ENCODE data around the gene EMP3.
"Not testable (repeated sequence)": the region's sequence is repeated elsewhere in the genome, so short reads cannot be mapped to it uniquely, and the experiment has no call there.

Gene EMP3

DNA sequence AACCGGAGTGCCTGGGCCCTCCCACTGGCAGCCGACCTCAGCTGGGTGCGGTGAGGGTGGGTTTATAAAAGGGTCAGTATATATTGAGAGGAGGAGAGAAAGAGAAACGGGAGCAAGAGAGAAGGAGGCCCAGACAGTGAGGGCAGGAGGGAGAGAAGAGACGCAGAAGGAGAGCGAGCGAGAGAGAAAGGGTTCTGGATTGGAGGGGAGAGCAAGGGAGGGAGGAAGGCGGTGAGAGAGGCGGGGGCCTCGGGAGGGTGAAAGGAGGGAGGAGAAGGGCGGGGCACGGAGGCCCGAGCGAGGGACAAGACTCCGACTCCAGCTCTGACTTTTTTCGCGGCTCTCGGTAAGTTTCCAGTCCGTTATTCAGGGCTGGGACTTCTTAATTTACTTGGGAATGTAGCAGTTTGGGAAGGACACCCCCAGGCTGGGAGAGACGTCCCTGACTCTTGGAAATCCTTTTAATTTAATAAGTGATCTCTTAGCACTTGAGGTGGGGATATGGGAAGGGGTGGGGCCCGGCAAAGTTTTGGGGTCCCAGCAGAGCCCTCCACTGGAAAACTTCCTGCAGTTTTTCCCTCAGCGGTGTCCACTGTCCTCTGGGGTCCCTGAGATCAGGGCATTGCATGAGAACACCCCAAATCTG, at the start of gene EMP3:
TSS of gene EMP3 (plus strand) at position 288 of the 646 bp plus-strand sequence. CDS start 1,293 bp downstream, outside the sequence.
- DNase-seq (ENCODE audit: low read depth in 3 of 3) = peak; percentile 64 to 75 (median 65)

GRCh38 chr19:48279747-48280146, 45.6 kb upstream of the EMP3 start:
- DNase-seq (ENCODE audit: low read depth in 3 of 3) = no peak

DNA sequence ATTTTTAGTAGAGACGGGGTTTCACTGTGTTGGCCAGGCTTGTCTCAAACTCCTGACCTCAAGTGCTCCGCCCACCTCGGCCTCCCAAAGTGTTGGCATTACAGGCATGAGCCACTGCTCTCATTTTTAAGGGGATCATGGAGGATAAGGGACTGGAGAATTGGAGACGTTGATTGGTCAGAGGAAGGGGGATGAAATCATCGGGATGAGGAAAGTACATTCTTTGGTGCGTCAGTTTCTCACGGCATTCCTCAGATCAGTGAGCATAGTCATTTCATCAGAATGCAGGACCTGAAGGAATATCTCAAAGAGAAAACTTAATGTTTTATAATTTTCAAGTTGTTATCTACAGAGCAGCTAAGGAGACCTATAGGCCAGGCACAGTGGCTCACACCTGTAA, 41.4 kb upstream of the EMP3 start:
- DNase-seq (ENCODE audit: low read depth in 3 of 3) = no peak

GRCh38 chr19:48284896-48285295, 40.5 kb upstream of the EMP3 start:
- DNase-seq (ENCODE audit: low read depth in 3 of 3) = no peak

DNA sequence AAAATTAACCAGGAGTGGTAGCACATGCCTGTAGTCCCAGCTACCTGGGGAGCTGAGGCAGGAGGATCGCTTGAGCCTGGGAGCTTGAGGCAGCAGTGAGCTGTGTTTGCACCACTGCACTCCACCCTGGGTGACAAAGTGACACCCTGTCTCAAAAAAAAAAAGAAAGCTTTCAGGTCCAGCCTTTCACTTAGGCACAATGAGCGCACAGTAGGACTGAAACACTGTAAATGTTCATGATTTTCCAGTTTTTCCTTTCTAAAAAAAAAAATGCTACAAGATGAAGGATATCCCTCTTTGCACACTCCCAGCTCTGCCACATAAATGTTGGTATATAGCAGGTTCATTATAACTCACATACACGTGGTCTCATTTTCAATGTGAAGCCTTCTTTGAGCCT, 37.6 kb upstream of the EMP3 start:
- DNase-seq (ENCODE audit: low read depth in 3 of 3) = no peak

DNA sequence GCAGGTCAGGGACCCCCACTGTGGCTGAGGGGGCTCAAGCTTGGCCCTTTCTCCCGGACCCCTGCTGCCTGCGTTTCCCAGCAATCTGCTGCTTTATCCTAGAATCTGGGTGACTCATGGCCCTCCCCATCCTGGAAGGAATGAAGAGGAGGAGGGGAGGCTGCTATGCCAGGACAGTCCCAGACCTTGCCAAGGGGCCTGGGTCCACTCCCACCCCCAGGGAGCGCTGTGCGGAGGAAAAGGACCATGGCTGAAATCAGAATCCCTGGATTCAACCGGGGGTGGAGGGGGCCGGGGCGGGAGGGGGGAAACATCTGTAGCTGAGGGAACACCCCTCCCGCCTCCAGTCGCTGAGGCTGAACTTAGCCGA, 35.0 kb upstream of the EMP3 start:
- no peak for DNase-seq (ENCODE audit: low read depth in 3 of 3)

- peak; percentile 27 to 59 (median 39) for DNase-seq (ENCODE audit: low read depth in 3 of 3)
Measured at GRCh38 chr19:48290771-48291488, 34.4 kb upstream of the EMP3 start.

DNA sequence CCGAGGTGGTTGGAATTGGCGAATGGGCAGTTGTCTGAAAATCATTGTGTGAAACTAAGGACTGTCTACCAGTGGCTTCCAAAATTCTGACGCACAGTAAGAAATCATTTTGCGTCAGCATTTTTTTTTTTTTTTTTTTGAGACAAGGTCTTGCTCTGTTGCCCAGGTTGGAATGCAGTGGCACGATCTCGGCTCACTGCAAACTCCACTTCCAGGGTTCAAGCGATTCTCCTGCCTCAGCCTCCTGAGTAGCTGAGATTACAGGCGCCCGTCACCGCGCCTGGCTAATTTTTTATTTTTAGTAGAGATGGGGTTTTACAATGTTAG, 33.9 kb upstream of the EMP3 start:
- not testable (repeated sequence) for DNase-seq (ENCODE audit: low read depth in 3 of 3)

GRCh38 chr19:48292798-48293197, 32.6 kb upstream of the EMP3 start:
- DNase-seq (ENCODE audit: low read depth in 3 of 3) = no peak

DNA sequence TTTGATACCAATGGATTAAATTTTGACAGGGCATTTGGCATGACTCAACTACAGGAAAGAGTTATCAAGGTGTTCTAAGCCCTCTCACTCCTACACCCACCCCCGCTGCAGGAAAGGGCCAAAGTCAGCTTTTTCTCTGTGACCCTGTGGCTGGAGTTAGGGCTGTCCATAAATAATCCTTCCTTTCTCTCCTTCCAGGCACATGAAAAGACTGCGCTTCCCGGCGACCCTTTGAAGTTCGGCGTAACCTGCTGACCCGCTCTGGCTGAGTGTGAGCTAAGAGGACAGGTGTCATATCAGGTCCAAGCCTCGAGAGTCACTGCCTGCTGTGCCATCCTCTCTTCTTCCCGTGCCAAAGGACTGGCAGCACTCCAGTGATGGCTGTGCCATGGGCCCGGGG, 29.9 kb upstream of the EMP3 start:
- no peak for DNase-seq (ENCODE audit: low read depth in 3 of 3)

DNA sequence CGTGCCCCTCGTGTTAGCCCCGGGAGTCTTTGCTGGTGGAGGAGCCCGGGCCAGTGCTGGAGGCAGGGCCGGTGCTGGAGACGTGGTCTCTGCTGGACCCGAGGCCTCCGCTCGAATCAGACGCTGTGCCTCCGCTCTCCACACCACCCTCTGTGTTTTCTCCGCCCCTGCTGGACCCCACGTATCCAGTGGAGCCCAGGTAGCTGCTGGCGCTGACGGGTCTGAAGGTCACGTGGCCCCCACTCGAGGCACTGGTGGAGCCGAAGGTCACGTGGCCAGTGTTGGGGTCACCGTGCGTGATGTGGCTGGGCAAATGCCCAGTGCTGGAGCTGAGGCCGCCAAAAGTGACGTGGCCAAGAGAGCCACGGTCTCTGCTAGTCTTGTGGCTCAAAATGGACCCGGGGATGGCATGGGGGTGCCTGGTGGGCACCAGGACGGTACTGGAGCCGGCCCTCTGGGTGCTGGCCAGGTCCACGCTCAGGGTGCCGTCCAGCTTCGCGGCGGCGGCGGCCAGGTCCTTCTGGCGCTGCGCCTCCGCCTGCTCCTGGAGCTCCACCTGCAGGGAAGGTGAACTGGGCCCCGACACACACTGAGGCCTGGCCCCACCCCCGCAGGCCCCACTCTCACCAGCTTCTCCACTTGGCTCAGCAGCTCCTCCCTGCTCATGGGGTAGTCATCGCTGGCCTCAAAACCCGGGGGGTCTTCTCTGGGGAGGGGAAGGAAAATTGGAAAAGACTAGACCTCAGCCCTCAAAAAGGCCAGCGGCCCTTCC, 28.2 kb upstream of the EMP3 start:
- DNase-seq (ENCODE audit: low read depth in 3 of 3) = no peak

DNA sequence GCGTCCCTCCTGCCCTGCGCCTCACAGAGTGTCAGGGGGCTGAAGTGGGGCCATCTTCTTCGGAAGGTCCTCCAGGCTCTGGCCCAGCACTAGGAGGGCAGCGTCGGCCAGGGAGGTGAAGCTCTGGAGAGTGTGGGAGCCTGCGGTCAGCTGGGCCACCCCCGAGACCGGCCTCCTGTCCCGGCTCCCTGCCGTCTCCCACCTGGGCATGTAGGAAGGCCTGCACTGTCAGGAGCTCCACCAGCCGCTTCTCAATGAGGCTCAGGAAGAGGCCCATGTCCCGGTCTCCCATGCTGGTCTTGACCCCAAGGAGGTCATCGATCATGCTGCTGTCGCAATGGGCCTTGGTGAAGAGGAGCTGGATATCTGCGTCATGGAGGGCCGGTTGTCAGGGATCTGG, 27.4 kb upstream of the EMP3 start:
- no peak for DNase-seq (ENCODE audit: low read depth in 3 of 3)

DNA sequence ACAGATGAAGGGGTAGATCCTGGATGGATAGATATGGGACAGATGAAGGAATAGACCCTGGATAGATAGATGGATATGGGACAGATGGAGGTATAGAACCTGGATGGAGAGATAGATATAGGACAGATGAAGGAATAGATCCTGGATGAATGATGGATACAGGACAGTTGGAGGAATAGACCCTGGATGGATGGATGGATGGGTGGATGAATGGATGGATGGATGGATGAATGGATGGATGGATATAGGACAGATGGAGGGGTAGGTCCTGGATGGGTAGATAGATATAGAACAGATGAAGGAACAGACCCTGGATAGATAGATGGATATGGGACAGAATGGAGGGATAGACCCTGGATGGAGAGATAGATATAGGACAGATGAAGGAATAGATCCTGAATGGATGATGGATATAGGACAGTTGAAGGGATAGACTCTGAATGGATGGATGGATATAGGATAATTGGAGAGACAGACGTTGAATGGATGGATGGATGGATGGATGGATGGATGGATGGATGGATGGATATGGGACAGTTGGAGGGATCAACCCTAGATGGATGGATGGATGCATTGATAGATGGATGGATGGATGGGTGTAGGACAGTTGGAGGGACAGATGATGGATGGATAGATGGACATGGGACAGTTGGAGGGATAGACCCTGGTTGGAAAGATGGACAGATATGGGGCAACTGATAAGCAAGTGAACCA, 23.3 kb upstream of the EMP3 start:
- no peak for DNase-seq (ENCODE audit: low read depth in 3 of 3)

- no peak for DNase-seq (ENCODE audit: low read depth in 3 of 3)
Measured at GRCh38 chr19:48302600-48302959, 22.8 kb upstream of the EMP3 start.

DNA sequence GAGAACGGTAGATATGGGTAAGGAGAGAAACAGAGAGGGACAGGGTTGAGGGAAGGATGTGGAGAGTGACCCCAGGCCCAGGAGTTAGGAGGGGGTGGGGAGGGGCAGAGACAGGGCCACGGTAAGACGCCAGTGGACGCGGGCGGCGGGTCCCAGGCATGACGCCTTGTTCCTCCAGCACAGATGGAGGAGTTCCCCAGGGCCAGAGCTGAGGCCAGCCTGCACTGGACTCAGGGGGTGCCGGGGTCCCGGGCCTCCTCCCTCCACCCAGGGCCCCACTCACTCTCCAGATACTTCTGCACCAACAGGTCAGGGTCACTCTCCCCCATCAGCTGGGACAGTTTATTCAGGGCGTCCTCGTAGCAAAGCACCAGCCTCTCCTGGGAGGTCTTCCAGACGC, 22.0 kb upstream of the EMP3 start:
- no peak for DNase-seq (ENCODE audit: low read depth in 3 of 3)

- DNase-seq (ENCODE audit: low read depth in 3 of 3) = no peak
Measured at GRCh38 chr19:48303866-48304265, 21.5 kb upstream of the EMP3 start.

DNA sequence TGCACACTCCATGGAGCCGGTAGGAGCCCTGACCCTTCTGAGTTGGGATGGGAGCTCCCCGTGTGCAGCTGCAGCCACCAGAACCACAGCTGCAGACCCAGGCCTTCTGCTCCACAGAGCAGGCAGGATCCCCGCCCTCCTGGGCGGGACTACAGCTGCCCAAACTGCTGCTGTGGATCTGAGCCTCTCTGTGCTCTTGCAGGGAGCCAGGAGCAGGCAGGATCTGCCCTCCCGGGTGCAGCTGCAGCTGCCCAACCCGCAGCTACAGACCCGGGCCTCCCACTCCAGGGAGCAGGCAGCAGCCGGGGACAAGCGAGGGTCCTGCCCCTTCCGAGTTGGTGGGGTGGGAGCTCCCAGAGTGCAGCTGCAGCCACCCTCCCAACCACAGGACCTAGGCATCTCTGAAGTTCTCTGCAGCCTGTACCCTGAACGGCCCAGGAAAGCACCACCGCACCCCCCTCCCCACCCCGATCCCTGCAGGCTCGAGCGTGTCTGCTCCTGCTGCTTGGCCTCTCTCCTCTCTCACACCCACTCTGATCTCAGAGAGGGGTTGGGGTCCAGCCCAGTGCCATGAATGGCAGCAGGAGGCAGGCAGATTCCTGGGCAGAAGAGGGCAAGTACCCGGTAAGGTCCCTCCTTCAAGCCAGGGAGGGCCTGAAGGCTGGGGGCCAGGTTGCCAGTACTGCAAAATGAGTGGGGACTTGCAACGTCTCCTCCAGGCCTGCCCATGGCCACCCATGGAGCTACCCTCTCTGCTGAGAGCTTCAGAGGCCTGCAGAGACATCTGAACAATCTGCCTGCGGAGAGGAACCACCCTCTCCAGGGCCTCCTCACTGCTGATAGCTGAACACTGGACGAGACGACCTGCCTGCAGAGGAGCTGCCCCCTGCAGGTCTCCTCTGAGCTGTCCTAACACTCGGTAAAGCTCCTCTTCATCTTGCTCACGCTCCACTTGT, 16.4 kb upstream of the EMP3 start:
- DNase-seq (ENCODE audit: low read depth in 3 of 3) = no peak

DNA sequence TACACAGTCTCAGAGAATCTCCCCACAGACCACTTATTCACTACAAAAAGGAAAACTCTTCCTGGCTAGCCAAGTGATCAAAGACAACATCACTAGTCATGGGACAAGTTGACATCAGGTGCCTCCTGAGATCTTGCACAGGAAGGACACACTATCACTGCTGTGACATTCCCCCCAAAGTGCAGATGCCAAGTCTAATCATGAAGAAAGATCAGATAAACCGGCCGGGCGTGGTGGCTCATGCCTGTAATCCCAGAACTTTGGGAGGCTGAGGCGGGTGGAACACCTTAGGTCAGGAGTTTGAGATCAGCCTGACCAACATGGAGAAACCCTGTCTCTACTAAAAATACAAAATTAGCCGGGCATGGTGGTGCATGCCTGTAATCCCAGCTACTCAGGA, 15.6 kb upstream of the EMP3 start:
- DNase-seq (ENCODE audit: low read depth in 3 of 3) = not testable (repeated sequence)

DNA sequence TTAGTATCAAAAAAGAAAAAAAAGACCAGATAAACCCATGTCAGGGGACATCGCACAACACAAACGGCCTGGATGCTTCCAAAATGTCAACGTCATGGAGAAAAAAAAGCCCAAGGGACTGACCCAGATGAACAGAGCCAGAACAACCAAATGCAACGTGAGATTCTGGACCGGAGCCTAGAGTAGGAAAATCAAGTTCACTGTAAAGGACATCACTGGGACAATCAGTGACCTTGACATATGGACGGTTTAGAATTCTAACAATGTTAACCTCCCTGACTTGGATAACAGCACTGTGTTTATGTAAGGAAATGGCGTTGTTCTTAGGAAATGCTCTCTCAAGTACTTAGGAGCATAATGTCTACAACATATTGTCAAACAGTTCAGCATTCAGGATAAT, 15.1 kb upstream of the EMP3 start:
- DNase-seq (ENCODE audit: low read depth in 3 of 3) = no peak

GRCh38 chr19:48311384-48311783, 14.0 kb upstream of the EMP3 start:
- no peak for DNase-seq (ENCODE audit: low read depth in 3 of 3)

DNA sequence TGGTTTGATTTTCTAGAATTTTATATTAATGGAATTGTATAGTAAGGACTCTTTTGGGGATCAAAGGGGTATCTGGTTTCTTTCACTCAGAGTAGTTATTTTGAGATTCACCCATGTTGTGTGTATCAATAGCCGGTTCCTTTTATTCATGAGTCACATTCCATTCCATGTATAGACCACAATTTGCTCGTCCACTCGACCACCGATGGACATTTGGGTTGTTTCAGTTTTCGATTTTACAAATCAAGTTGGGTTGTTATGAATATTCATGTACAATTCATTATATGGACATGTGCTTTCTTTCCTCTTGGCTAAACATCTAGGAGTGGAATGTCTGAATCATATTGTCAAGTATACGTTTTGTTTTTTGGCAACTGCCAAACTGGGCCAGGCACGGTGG, 9.6 kb upstream of the EMP3 start:
- no peak for DNase-seq (ENCODE audit: low read depth in 3 of 3)

GRCh38 chr19:48317708-48317960, 7.7 kb upstream of the EMP3 start:
- DNase-seq (ENCODE audit: low read depth in 3 of 3) = not testable (repeated sequence)
